SK-N-SH (cell line): ENCODE data around the gene SUPV3L1.

Source experiments
- CTCF ChIP-seq: fragments of 200-600 bp; sonication (generic); IDR thresholded peaks from 2 replicates; pipeline ENCODE4 v1.6.1; 2017; ENCODE audit warnings: antibody characterized with exemption, mild to moderate bottlenecking, moderate library complexity
- ELF1 ChIP-seq: IDR thresholded peaks from 2 replicates; pipeline ENCODE4 v1.4.0; 2012
- EZH2phosphoT487 ChIP-seq: fragments of 200-600 bp; sonication (generic); IDR thresholded peaks from 2 replicates; pipeline ENCODE4 v1.6.1; 2017; ENCODE audit warnings: low read depth, mixed run types, mild to moderate bottlenecking, antibody characterized with exemption, moderate library complexity, borderline replicate concordance
- GATA2 ChIP-seq: sonication (generic); formaldehyde crosslinking; IDR thresholded peaks from 2 replicates; pipeline ENCODE4 v1.5.0; 2020; ENCODE audit warnings: mild to moderate bottlenecking, missing genetic modification reagents
- MAX ChIP-seq: IDR thresholded peaks from 2 replicates; pipeline ENCODE4 v1.4.0; 2012; ENCODE audit warnings: low read depth
- POLR2AphosphoS5 ChIP-seq: IDR thresholded peaks from 2 replicates; pipeline ENCODE4 v1.6.1; 2012; ENCODE audit warnings: low read depth, low read length
- RFX5 ChIP-seq: IDR thresholded peaks from 2 replicates; pipeline ENCODE4 v1.6.1; 2012; ENCODE audit warnings: mild to moderate bottlenecking, improper control_type of control experiment, low read length
- RXRA ChIP-seq: IDR thresholded peaks from 2 replicates; pipeline ENCODE4 v1.4.0; 2012; ENCODE audit warnings: low read depth, mild to moderate bottlenecking, borderline replicate concordance
- SIN3A ChIP-seq: IDR thresholded peaks from 2 replicates; pipeline ENCODE4 v1.6.1; 2012; ENCODE audit warnings: low read depth, mild to moderate bottlenecking, low read length, moderate library complexity, borderline replicate concordance
- TEAD4 ChIP-seq: IDR thresholded peaks from 2 replicates; pipeline ENCODE4 v1.4.0; 2012; ENCODE audit warnings: mild to moderate bottlenecking, borderline replicate concordance; ENCODE audit not compliant: insufficient read depth
- USF1 ChIP-seq: IDR thresholded peaks from 2 replicates; pipeline ENCODE4 v1.4.0; 2012; ENCODE audit warnings: low read depth, borderline replicate concordance

GRCh38 chr10:69232252-69232651 is 52.2 kb downstream of the SUPV3L1 start:
- TF ChIP-seq CTCF (no peak), TEAD4 (no peak), EZH2phosphoT487 (no peak), USF1 (no peak), RFX5 (no peak), RXRA (no peak), POLR2AphosphoS5 (no peak), SIN3A (no peak), MAX (peak; percentile 82), ELF1 (no peak), GATA2 (CRISPR knock-in tag) (no peak)
